ENCODE data around the gene OTP. TPM values are rescaled to one million over a fixed set of nuclear protein-coding genes. Genes with fewer than 3 reads are reported as not detected.

OTP gene
- total RNA-seq, 1 experiment from 2014 or later = not detected

- Histone ChIP-seq H3K4me1 (ENCODE audit: insufficient read depth, low read length) (no peaks in the 10 kb centered on the region), H2AFZ (ENCODE audit: low read length) (no peak overlapping the region), H3K4me3 (ENCODE audit: low read length) (no peak overlapping the region), H3F3A (ENCODE audit: low read length, unreplicated experiment) (no peaks in the 10 kb centered on the region), H3K27me3 (ENCODE audit: low read length) (peaks cover 40% of the 10 kb centered on the region), H3K4me2 (ENCODE audit: low read length) (no peak overlapping the region), H4K20me1 (ENCODE audit: low read length) (no peaks in the 10 kb centered on the region), H3K9ac (ENCODE audit: low read length) (no peak overlapping the region), H3K36me3 (ENCODE audit: low read depth, low read length) (no peaks in the 10 kb centered on the region), H3K79me2 (ENCODE audit: low read length) (no peaks in the 10 kb centered on the region), H3K9me3 (ENCODE audit: low read length) (no peaks in the 10 kb centered on the region), H3K9me2 (replicated peaks; ENCODE audit: low read length) (no peaks in the 10 kb centered on the region), H3K27ac (ENCODE audit: low read length) (no peak overlapping the region)
- DNase-seq (no peak), ATAC-seq (no peak)
- ChIA-PET CTCF (no interaction called here), POLR2A (ENCODE audit: unreplicated experiment) (no interaction called here)
- no TSS peak for BruUV-seq (replicated peaks)
- intact Hi-C loops (cut with micrococcal nuclease) = no loop called here
- TF ChIP-seq EZH2 (IDR thresholded peaks at IDR 0.05; ENCODE audit: low read length, unreplicated experiment) = no peak
- TF ChIP-seq CTCF (conservative IDR thresholded peaks at IDR 0.05; ENCODE audit: low read depth, low read length) = no peak
- TF ChIP-seq EZH2phosphoT487 (IDR thresholded peaks at IDR 0.05; ENCODE audit: borderline replicate concordance, low read length) = no peak
Measured at GRCh38 chr5:77636641-77637169, 1.8 kb downstream of the OTP start.

GRCh38 chr5:77635917-77636640 lies 2.4 kb downstream of the OTP start:
- no peaks in the 10 kb centered on the region for H3K9me3 ChIP-seq (ENCODE audit: low read length)
- intact Hi-C loops (cut with micrococcal nuclease) = no loop called here
- no peak overlapping the region for H2AFZ ChIP-seq (ENCODE audit: low read length)
- no peak overlapping the region for H3K9ac ChIP-seq (ENCODE audit: low read length)
- ChIA-PET CTCF (no interaction called here), POLR2A (ENCODE audit: unreplicated experiment) (no interaction called here)
- no peaks in the 10 kb centered on the region for H3K4me1 ChIP-seq (ENCODE audit: insufficient read depth, low read length)
- H3K27ac ChIP-seq (ENCODE audit: low read length) = no peak overlapping the region
- no peak for DNase-seq
- H3K4me3 ChIP-seq (ENCODE audit: low read length) = no peak overlapping the region
- H3K36me3 ChIP-seq (ENCODE audit: low read depth, low read length) = no peaks in the 10 kb centered on the region
- H3K79me2 ChIP-seq (ENCODE audit: low read length) = no peaks in the 10 kb centered on the region
- no peak for ATAC-seq
- no peaks in the 10 kb centered on the region for H3K9me2 ChIP-seq (replicated peaks; ENCODE audit: low read length)
- H3F3A ChIP-seq (ENCODE audit: low read length, unreplicated experiment) = no peaks in the 10 kb centered on the region
- BruUV-seq (replicated peaks) = no TSS peak
- H3K4me2 ChIP-seq (ENCODE audit: low read length) = no peak overlapping the region
- TF ChIP-seq CTCF (conservative IDR thresholded peaks at IDR 0.05; ENCODE audit: low read depth, low read length) = no peak
- TF ChIP-seq EZH2 (IDR thresholded peaks at IDR 0.05; ENCODE audit: low read length, unreplicated experiment) = no peak
- TF ChIP-seq EZH2phosphoT487 (IDR thresholded peaks at IDR 0.05; ENCODE audit: borderline replicate concordance, low read length) = no peak
- H4K20me1 ChIP-seq (ENCODE audit: low read length) = no peaks in the 10 kb centered on the region
- peaks cover 40% of the 10 kb centered on the region for H3K27me3 ChIP-seq (ENCODE audit: low read length)

Measured in PC-3 (cell line).